ENCODE data around the gene FOXI2. TPM values are rescaled to one million over a fixed set of nuclear protein-coding genes. Genes with fewer than 3 reads are reported as not detected.

Gene FOXI2
- total RNA-seq, 4 donors from 2014 or later, result 0.11 to 2.4 (median 0.37) TPM

- no peak for TF ChIP-seq POLR2A (IDR thresholded peaks at IDR 0.05)
- TF ChIP-seq CTCF (IDR thresholded peaks at IDR 0.05), result no peak
- 60 to 74% methylated on average over 1 of the region's 1 CpG for WGBS, 2 donors
- no peak overlapping the region for H3K4me3 ChIP-seq (ENCODE audit: low read depth, poor library complexity, severe bottlenecking)
- intact Hi-C loops (cut with DNase I; ENCODE audit: low total_unique reads), result no loop called here
- no peak for DNase-seq (ENCODE audit: low spot score in 2 of 2)
These were observed 25.9 kb downstream of the FOXI2 start for GRCh38 chr10:127762925-127763324.

GRCh38 chr10:127774766-127775559, 38.0 kb downstream of the FOXI2 start:
- 48 to 49% methylated on average over 10 of the region's 10 CpGs for WGBS, 2 donors
- no peak for DNase-seq (ENCODE audit: low spot score in 2 of 2)

GRCh38 chr10:127776816-127777215, 39.8 kb downstream of the FOXI2 start:
- no peak for DNase-seq (ENCODE audit: low spot score in 2 of 2)
- 15 to 17% methylated on average over 2 of the region's 2 CpGs for WGBS, 2 donors
- no peak overlapping the region for H3K4me3 ChIP-seq (ENCODE audit: low read depth, poor library complexity, severe bottlenecking)
- TF ChIP-seq POLR2A (IDR thresholded peaks at IDR 0.05), result no peak
- TF ChIP-seq CTCF (IDR thresholded peaks at IDR 0.05), result no peak
- intact Hi-C loops (cut with DNase I; ENCODE audit: low total_unique reads), result no loop called here

More at GRCh38 chr10:127774766-127775559, 38.0 kb downstream of the FOXI2 start:
- no peak for TF ChIP-seq POLR2A (IDR thresholded peaks at IDR 0.05)
- no peak for TF ChIP-seq CTCF (IDR thresholded peaks at IDR 0.05)
- H3K4me3 ChIP-seq (ENCODE audit: low read depth, poor library complexity, severe bottlenecking), result no peak overlapping the region
- intact Hi-C loops (cut with DNase I; ENCODE audit: low total_unique reads), result no loop called here

GRCh38 chr10:127781412-127781811, 44.4 kb downstream of the FOXI2 start:
- 78 to 85% methylated on average over 1 of the region's 1 CpG for WGBS, 2 donors
- H3K4me3 ChIP-seq (ENCODE audit: low read depth, poor library complexity, severe bottlenecking), result no peak overlapping the region
- intact Hi-C loops (cut with DNase I; ENCODE audit: low total_unique reads), result no loop called here
- TF ChIP-seq CTCF (IDR thresholded peaks at IDR 0.05) (no peak), POLR2A (IDR thresholded peaks at IDR 0.05) (no peak)
- DNase-seq (ENCODE audit: low spot score in 2 of 2), result no peak

- TF ChIP-seq POLR2A (IDR thresholded peaks at IDR 0.05), result no peak
- TF ChIP-seq CTCF (IDR thresholded peaks at IDR 0.05), result no peak
- WGBS, 2 donors, result 88 to 98% methylated on average over 2 of the region's 2 CpGs
- no peak for DNase-seq (ENCODE audit: low spot score in 2 of 2)
- H3K4me3 ChIP-seq (ENCODE audit: low read depth, poor library complexity, severe bottlenecking), result no peak overlapping the region
- intact Hi-C loops (cut with DNase I; ENCODE audit: low total_unique reads), result no loop called here
These were observed 50.9 kb downstream of the FOXI2 start for GRCh38 chr10:127787873-127788272.
